HG02981 (cell line): Measurements from ENCODE around the gene AQP12B.
"Not testable (repeated sequence)": the region's sequence is repeated elsewhere in the genome, so short reads cannot be mapped to it uniquely, and the experiment has no call there.

Source experiments
- ATAC-seq: cut with Tn5 transposase; IDR thresholded peaks from one replicate; pipeline ENCODE4 v1.9.1; 2021; ENCODE audit warnings: mild to moderate bottlenecking, moderate library complexity; ENCODE audit not compliant: unreplicated experiment

Gene AQP12B

DNA sequence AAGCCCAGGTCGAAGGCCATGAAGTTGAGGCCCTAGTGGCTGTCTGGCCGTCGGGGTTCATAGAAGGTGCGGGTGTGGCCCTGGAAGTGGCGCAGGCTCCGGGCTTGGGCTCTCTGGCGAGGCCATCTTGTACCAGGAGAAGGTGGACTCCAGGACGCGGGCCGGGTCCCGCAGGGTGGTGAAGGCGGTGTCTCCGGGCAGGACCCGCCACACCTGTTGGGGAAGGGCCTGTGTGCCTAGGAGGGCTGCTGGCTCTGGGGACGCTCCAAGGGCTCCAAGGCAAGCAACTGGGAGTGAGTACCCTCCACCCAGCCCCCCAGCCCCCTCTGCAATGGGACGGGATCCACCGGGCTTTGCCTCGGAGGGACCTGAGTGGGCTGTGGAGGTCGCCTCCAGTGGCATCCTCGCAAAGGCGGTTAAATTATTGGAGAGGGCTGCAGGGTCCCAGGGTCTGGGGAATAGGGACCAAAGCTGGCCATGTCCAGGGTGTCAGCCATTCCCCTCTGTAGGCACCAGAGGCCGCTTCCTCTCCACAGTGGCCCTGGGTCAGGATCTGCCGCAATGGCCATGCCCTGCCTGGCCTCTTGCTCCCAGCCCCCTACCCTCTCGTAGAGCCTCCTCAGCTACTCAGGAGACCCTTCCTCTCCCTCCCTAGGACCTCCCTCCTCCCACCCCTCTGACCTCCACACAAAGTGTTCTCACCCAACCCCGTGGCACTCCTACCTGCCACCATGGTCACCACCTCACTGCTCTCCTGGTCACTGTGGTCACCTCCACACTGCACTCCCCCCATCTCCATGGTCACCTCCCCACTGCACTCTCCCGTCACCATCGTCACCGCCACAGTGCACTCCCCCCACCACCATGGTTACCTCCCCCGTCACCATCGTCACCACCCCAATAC, 19.3 kb upstream of the AQP12B start:
- no peak for ATAC-seq

DNA sequence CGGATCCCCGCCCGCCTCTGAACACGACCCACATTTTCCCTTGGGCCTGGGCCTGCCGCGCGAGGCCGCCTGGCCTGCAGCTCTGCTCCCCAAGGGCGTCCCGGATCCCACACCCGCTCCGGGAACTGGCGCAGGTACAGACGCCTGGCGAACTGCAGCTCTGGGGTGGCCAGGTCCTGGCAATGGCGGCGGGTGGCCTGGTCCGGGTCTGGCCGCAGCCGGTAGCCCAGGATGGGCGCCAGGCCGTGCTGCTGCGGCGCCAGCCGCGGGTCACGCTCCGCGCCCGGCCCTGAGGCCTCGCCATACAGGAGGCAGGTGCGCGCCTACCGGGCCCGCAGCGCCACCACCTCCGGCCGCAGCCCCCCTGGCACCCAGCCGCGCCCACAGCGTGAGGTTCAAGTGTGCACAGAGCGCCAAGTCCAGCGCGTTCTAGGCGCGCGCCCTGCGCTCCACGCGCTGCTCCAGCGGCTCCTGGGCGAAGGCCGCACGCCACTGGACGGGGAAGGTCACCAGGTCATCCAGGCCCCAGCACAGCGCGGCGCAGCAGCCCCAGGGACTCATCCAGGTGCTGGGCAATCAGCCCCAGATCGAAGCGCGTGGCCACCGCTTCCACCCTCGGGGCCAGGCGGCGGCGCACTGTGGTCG, 18.5 kb upstream of the AQP12B start:
- no peak for ATAC-seq

- ATAC-seq, result not testable (repeated sequence)
Observed at GRCh38 chr2:240700616-240701015, 17.9 kb upstream of the AQP12B start.

DNA sequence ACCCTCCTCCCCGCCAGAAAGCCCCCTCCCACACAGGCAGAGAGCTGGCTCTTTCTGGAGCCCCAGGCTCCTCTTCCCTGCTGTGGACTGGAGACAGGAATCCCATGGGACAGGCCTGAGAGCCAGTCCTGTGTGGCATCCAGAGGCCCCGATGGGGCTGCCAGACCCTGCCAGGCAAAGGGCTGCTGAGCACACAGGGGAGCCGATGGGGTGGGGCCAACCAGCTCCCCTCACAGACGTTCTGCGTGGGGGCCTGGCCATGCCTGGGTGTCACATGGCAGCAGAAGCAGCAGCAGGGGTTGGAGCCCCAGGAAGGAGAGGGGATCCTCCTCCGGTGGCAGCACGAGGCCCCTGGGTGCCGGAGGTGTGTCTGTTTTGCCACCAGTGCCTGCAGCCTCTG, 17.1 kb upstream of the AQP12B start:
- not testable (repeated sequence) for ATAC-seq

DNA sequence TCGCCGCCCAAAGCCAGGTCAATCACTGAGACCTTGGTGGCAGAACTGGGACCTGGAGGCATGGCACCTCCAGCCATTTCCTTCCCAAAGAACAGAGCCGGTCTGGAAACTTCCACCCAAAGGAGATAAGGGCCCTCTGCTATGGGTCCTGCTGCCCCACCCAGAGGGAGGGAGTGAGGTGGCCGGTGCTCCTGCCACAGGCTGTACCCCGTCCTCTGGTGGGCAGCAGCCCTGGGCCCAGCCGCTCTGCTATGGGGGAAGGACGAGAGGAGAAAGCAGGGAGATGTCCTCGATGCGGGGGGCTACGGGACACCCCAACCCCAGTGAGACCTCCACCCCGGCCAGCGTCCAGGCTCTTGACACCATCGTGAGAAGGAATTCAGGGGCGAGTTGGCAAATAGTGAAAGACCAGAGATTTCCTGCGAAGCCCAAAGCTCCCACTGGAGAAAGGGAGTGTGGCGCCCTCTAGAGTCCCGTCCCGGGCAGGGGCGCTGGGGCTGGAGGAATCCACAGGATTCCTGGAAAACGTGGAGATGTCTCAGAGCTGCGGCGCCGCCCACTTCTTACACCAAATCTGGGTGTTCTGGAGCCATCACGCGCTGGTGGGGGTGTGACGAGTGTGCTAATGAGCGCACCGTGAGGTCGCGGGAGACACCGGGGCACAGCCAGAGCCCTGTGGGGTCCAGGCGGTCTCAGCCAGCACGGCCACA, 16.3 kb upstream of the AQP12B start:
- not testable (repeated sequence) for ATAC-seq

GRCh38 chr2:240696469-240696868, 13.8 kb upstream of the AQP12B start:
- not testable (repeated sequence) for ATAC-seq

DNA sequence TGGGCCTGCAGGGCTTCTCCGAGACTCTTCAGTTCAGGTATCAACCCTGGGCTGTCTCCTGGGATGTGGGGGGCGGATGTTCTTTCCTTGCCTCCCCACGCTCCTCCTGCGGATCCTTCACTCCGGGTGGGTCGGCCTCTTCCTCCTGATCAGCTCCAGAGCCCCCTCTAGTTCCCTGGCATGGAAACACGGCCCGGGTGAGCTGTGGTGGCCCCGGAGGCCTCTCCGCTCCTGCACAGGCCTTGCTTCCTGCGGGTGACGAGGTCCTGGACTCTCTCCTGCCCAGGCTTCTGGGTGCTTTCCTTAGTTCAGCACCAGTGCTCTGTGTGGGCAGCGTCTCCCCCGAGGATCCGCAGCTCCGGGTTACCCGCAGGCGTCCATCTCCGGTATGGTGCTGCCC, 12.9 kb upstream of the AQP12B start:
- not testable (repeated sequence) for ATAC-seq

- ATAC-seq, result not testable (repeated sequence)
Observed at GRCh38 chr2:240694304-240694703, 11.6 kb upstream of the AQP12B start.

GRCh38 chr2:240692583-240693561, 10.2 kb upstream of the AQP12B start:
- ATAC-seq, result not testable (repeated sequence)

GRCh38 chr2:240691631-240692420, 9.1 kb upstream of the AQP12B start, which contains the start of gene AQP12A:
Gene AQP12A (plus strand): TSS chr2:240691866. CDS start chr2:240691914, 48 bp downstream.
- not testable (repeated sequence) for ATAC-seq

GRCh38 chr2:240691075-240691427, 8.4 kb upstream of the AQP12B start:
- not testable (repeated sequence) for ATAC-seq

DNA sequence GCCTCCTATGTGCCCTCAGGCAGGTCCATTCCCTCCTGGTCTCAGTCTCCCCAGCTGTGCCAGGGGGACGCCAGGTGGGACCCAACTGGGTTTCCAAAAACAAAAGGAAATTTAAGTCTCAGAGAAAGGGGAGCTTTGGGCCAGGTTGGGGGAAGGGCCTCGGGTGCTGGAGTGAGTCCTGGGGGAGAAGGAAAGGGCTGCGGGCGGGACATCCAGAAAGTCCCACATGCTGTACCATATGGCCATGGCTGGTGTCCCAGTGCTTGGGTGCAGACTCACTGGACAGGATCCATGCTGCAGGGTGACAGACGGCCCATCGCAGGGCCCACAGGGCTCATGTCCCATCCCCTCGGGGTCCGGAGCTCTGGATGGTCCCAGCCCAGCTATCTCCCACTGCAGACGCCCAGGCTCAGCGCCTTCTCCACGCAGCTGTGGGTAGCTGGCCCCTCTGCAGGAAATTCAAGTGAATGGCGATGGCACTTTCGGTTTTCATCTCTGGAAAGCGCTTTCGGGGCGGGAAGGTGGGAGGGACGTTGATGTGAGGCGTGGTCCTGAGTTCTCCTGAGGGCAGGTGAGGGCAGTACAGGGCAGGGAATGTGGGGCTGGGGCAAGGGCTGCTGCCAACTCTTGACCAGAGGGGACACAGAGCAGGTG, 7.9 kb upstream of the AQP12B start:
- ATAC-seq, result not testable (repeated sequence)

- no peak for ATAC-seq
Observed at GRCh38 chr2:240689975-240690374, 7.3 kb upstream of the AQP12B start.

GRCh38 chr2:240688553-240688919, 5.9 kb upstream of the AQP12B start:
- no peak for ATAC-seq

DNA sequence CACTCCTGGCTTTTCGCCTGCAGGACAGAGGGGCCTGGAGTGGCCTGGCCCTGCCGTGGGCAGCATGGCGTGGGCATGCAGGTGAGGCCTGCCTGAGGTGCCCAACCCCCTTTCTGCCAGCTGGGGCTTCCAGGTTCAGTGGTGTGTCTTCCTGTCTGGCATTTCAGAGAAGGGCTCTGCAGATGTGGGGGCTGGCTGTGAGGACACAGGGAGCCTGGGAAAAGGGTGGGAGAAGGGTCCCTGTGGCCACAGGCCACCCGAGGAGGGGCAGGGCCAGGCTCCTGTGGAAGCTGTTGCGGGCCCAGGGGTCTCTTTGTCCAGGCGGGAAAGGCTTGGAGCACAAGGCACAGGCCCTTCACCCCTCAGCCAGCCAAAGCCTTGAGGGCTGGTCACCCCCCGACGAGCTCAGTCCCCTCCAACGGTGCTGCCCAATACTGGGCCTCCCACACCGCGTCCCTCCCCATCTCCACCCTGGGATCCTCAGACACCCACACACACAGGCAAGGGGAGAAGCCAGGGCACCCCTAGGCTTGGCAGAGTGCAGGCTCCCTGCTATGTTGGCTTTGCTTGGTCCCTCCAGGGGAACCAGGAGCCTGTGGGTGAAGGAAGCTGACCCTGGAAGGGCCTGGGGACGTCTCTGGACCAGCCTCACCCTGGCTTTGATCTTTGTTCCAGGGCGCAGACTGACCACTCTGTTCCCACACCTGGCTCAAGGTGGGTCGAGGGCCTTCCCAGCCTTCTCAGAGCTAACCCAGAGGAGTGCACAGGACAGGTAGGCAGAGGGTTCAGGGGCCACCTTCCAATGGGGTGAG, 5.3 kb upstream of the AQP12B start:
- no peak for ATAC-seq

- no peak for ATAC-seq
Observed at GRCh38 chr2:240687045-240687740, 4.5 kb upstream of the AQP12B start.

DNA sequence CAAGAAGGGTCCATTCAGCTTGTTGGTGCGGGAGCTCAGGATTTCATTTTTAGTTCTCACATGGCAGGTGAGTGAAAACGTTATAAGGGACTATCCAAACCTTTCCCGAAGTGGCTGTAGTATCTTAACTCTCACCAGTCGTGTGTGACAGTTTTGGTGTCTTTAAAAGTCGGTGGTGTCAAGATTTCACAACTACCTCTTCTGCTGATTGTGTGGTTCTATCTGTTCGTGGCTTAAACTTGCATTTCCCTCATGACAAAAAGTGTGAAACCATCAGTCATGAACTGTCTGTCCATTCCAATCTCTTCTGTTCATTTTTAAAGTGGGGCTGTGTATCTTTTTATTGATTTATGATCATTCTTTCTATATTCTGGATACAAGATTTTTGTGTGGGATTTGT, 3.8 kb upstream of the AQP12B start:
- ATAC-seq, result no peak
